ENCODE results near the gene PROX1. TPM values are rescaled to one million over a fixed set of nuclear protein-coding genes. Genes with fewer than 3 reads are reported as not detected.

PROX1 gene
- total RNA-seq, 2 experiments from 2014 or later = 0.09 TPM; not detected in 1

- DNase-seq (no peak), ATAC-seq (no peak)
- no peaks in the 10 kb centered on the region for H3K4me1 Mint-ChIP-seq (ENCODE audit: low read depth)
- H3K36me3 Mint-ChIP-seq (ENCODE audit: low read depth) = no peaks in the 10 kb centered on the region
- ChIA-PET POLR2A (interaction anchor here (0.6 kb wide), 1 partner anchor 15 kb away, joined by 3 read pairs; no protein-coding TSS in a partner anchor), CTCF (interaction anchor here (1.2 kb wide), 1 partner anchor 14 kb away, joined by 3 read pairs; no protein-coding TSS in a partner anchor)
- H3K27me3 Mint-ChIP-seq = peaks cover 19% of the 10 kb centered on the region
- no peaks in the 10 kb centered on the region for H3K9me3 Mint-ChIP-seq
- H3K27ac Mint-ChIP-seq = no peak overlapping the region
- H3K4me3 Mint-ChIP-seq = no peak overlapping the region
- intact Hi-C loops (cut with micrococcal nuclease) = no loop called here
- TF ChIP-seq CTCF (IDR thresholded peaks at IDR 0.05) = no peak
Observed at GRCh38 chr1:214026985-214027384, 39.2 kb downstream of the PROX1 start.

- POLR2A ChIA-PET = interaction anchor here (0.6 kb wide), 1 partner anchor 15 kb away, joined by 3 read pairs; no protein-coding TSS in a partner anchor
- no peak for TF ChIP-seq CTCF (IDR thresholded peaks at IDR 0.05)
- no peaks in the 10 kb centered on the region for H3K36me3 Mint-ChIP-seq (ENCODE audit: low read depth)
- no peak for ATAC-seq
- CTCF ChIA-PET = interaction anchor here (1.2 kb wide), 1 partner anchor 13 kb away, joined by 3 read pairs; no protein-coding TSS in a partner anchor
- peaks cover 20% of the 10 kb centered on the region for H3K27me3 Mint-ChIP-seq
- no peak overlapping the region for H3K27ac Mint-ChIP-seq
- H3K4me3 Mint-ChIP-seq = no peak overlapping the region
- intact Hi-C loops (cut with micrococcal nuclease) = no loop called here
- no peaks in the 10 kb centered on the region for H3K4me1 Mint-ChIP-seq (ENCODE audit: low read depth)
- no peaks in the 10 kb centered on the region for H3K9me3 Mint-ChIP-seq
- DNase-seq = no peak
Observed at GRCh38 chr1:214027498-214027897, 39.7 kb downstream of the PROX1 start.

- intact Hi-C loops (cut with micrococcal nuclease) = no loop called here
- H3K9me3 Mint-ChIP-seq = no peaks in the 10 kb centered on the region
- no peak for ATAC-seq
- H3K4me3 Mint-ChIP-seq = no peak overlapping the region
- DNase-seq = no peak
- no peaks in the 10 kb centered on the region for H3K36me3 Mint-ChIP-seq (ENCODE audit: low read depth)
- no peaks in the 10 kb centered on the region for H3K4me1 Mint-ChIP-seq (ENCODE audit: low read depth)
- POLR2A ChIA-PET = no interaction called here
- H3K27ac Mint-ChIP-seq = no peak overlapping the region
- CTCF ChIA-PET = interaction anchor here (1.2 kb wide), 1 partner anchor 13 kb away, joined by 3 read pairs; no protein-coding TSS in a partner anchor
- no peak for TF ChIP-seq CTCF (IDR thresholded peaks at IDR 0.05)
- peaks cover 22% of the 10 kb centered on the region for H3K27me3 Mint-ChIP-seq
Observed at GRCh38 chr1:214028095-214028494, 40.3 kb downstream of the PROX1 start.

GRCh38 chr1:214028649-214029406 is 41.1 kb downstream of the PROX1 start:
- Mint-ChIP-seq H3K9me3 (no peaks in the 10 kb centered on the region), H3K27me3 (peaks cover 22% of the 10 kb centered on the region), H3K4me1 (ENCODE audit: low read depth) (no peaks in the 10 kb centered on the region), H3K27ac (no peak overlapping the region), H3K36me3 (ENCODE audit: low read depth) (no peaks in the 10 kb centered on the region), H3K4me3 (no peak overlapping the region)
- intact Hi-C loops (cut with micrococcal nuclease) = no loop called here
- no peak for DNase-seq
- TF ChIP-seq CTCF (IDR thresholded peaks at IDR 0.05) = no peak
- ChIA-PET POLR2A (no interaction called here), CTCF (no interaction called here)
- no peak for ATAC-seq

- Mint-ChIP-seq H3K9me3 (no peaks in the 10 kb centered on the region), H3K36me3 (ENCODE audit: low read depth) (no peaks in the 10 kb centered on the region), H3K4me1 (ENCODE audit: low read depth) (no peaks in the 10 kb centered on the region), H3K27me3 (peaks cover 21% of the 10 kb centered on the region), H3K4me3 (no peak overlapping the region), H3K27ac (no peak overlapping the region)
- TF ChIP-seq CTCF (IDR thresholded peaks at IDR 0.05) = no peak
- ChIA-PET POLR2A (no interaction called here), CTCF (no interaction called here)
- intact Hi-C loops (cut with micrococcal nuclease) = no loop called here
- ATAC-seq (no peak), DNase-seq (no peak)
Observed at GRCh38 chr1:214029796-214030195, 42.0 kb downstream of the PROX1 start.
